ENCODE data around the gene SMNDC1.

DNA sequence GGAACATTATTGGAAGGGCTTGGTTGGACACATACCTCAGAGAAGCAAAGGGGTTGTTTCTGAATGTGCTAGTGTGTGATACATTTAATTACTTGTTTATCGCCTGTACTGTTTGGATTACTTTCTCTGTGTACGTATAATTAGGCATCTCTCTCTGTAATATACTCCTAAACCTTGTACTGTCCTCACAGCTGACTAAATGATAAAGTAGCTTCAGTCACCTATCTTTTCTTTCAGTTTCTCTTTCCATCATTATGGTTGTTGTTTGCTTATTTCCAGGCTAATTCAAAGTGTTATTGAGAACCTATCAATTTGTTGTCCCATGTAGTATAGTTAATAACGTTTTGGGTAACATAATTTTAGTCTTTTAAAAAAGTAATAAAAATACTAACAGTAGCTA is 63.3 kb downstream of the SMNDC1 start:
- TF ChIP-seq, protein P1, sequence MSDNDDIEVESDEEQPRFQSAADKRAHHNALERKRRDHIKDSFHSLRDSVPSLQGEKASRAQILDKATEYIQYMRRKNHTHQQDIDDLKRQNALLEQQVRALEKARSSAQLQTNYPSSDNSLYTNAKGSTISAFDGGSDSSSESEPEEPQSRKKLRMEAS (IDR thresholded peaks at IDR 0.05): no peak
- no peak for TF ChIP-seq NFIC (IDR thresholded peaks at IDR 0.05)
- TF ChIP-seq, protein P2, sequence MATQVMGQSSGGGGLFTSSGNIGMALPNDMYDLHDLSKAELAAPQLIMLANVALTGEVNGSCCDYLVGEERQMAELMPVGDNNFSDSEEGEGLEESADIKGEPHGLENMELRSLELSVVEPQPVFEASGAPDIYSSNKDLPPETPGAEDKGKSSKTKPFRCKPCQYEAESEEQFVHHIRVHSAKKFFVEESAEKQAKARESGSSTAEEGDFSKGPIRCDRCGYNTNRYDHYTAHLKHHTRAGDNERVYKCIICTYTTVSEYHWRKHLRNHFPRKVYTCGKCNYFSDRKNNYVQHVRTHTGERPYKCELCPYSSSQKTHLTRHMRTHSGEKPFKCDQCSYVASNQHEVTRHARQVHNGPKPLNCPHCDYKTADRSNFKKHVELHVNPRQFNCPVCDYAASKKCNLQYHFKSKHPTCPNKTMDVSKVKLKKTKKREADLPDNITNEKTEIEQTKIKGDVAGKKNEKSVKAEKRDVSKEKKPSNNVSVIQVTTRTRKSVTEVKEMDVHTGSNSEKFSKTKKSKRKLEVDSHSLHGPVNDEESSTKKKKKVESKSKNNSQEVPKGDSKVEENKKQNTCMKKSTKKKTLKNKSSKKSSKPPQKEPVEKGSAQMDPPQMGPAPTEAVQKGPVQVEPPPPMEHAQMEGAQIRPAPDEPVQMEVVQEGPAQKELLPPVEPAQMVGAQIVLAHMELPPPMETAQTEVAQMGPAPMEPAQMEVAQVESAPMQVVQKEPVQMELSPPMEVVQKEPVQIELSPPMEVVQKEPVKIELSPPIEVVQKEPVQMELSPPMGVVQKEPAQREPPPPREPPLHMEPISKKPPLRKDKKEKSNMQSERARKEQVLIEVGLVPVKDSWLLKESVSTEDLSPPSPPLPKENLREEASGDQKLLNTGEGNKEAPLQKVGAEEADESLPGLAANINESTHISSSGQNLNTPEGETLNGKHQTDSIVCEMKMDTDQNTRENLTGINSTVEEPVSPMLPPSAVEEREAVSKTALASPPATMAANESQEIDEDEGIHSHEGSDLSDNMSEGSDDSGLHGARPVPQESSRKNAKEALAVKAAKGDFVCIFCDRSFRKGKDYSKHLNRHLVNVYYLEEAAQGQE (IDR thresholded peaks at IDR 0.05; ENCODE audit: low read depth): no peak

Measured in Ishikawa (cell line).